NCI-H82 (cell line): ENCODE measurements around the gene LGR6.
"Not testable (repeated sequence)": the region's sequence is repeated elsewhere in the genome, so short reads cannot be mapped to it uniquely, and the experiment has no call there.

ENCODE experiments used
- DNase-seq: peaks from one replicate; lab custom pipeline; 2025; lab: John Stamatoyannopoulos, UW

The LGR6 gene, protein sequence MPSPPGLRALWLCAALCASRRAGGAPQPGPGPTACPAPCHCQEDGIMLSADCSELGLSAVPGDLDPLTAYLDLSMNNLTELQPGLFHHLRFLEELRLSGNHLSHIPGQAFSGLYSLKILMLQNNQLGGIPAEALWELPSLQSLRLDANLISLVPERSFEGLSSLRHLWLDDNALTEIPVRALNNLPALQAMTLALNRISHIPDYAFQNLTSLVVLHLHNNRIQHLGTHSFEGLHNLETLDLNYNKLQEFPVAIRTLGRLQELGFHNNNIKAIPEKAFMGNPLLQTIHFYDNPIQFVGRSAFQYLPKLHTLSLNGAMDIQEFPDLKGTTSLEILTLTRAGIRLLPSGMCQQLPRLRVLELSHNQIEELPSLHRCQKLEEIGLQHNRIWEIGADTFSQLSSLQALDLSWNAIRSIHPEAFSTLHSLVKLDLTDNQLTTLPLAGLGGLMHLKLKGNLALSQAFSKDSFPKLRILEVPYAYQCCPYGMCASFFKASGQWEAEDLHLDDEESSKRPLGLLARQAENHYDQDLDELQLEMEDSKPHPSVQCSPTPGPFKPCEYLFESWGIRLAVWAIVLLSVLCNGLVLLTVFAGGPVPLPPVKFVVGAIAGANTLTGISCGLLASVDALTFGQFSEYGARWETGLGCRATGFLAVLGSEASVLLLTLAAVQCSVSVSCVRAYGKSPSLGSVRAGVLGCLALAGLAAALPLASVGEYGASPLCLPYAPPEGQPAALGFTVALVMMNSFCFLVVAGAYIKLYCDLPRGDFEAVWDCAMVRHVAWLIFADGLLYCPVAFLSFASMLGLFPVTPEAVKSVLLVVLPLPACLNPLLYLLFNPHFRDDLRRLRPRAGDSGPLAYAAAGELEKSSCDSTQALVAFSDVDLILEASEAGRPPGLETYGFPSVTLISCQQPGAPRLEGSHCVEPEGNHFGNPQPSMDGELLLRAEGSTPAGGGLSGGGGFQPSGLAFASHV

DNA sequence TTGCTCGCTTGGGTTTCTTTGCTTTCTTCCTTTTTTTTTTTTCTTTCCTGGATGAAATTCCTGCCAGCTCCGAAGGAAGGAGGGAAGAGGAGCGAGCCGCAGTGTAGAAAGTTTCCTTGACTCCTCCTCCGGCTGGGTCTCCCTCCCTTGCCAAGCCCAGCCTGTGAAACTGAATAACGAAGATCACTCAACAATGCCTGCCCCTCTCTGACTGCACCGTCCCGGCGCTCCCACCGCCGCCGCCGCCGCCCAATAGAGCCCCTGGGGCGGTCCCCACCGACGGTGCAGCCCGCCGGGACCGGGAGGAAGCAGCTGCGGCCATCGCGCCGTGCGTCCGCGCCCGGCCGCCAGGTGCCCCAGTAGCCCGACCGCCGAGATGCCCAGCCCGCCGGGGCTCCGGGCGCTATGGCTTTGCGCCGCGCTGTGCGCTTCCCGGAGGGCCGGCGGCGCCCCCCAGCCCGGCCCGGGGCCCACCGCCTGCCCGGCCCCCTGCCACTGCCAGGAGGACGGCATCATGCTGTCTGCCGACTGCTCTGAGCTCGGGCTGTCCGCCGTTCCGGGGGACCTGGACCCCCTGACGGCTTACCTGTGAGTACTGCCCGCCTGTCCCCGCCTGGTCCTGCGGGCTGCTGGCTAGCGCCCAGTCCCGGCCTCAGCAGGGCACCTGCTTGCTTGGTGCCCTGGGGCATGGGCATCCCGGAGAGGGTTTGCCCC lies at the start of gene LGR6:
TSS of gene LGR6 (plus strand) at position 186 of the 714 bp plus-strand sequence. CDS start at position 377, 191 bp downstream.
- no peak for DNase-seq

DNA sequence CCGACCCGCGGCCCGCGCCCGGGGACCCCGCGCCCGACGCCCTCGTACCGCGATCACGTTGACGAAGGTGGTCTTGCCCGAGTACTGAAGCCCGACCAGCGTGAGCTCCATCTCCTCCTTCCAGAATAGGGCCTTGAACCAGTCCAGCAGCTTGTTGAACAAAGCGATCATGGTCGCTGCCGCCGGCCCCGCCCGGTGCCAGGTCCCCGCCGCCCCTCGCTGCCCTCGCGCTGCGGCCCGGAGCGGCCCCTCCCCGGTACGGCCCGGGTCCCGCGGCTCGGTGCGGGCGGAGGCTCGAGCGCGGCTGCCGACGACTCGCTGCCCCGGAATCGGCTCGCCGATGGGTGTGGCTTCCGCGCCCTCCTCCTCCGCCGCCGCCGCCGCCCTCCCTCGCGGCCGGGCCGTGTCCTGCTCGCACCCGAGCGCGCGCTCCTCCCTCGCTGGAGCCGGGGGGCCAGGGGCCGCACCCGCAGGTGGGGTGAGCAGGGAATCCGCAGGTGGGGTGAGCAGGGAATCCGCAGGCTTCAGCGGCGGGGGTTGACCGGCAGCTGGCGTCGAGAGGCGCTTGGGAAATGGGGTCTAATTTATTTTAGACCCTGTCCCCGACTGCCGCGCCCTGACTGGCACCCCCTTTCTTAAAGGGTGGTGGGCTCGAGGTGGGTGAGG lies 49.1 kb upstream of the LGR6 start, which contains the start of gene ARL8A:
TSS of gene ARL8A (minus strand) at position 336 of the 666 bp plus-strand sequence. CDS start at position 171, 165 bp downstream.
- peak; percentile 77 for DNase-seq

DNA sequence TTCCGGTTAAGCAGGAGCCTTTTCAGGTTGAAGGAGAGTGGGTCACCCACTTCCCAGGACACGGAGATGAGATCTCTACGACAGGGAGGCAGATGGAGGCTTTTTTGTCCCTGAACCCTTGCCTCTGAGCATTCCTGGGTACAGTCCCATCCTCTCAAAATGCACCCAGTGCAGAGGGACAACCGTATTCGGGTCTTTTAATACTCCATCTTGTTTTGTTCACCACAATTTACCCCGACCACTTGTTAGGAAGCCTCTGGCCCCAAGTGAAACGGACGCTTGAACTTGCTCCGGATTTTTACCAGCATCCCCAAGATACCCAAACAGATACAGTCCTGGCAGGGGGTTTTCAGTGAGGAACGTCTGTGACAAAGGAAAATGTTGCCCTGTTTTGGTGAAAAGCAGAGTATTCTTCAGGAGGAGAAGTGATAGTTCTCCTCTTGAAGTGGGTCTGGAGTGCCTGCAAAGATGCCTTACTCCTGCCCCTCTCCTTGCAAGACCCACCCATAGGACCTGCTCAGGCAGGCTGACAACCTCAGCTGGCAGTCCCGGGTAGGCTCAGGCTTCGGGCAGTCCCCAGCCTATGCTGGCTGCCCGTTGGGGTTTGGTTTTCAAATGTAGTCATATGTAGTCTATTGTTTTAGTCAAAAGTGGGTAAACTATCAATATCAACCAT lies 48.4 kb upstream of the LGR6 start:
- no peak for DNase-seq

DNA sequence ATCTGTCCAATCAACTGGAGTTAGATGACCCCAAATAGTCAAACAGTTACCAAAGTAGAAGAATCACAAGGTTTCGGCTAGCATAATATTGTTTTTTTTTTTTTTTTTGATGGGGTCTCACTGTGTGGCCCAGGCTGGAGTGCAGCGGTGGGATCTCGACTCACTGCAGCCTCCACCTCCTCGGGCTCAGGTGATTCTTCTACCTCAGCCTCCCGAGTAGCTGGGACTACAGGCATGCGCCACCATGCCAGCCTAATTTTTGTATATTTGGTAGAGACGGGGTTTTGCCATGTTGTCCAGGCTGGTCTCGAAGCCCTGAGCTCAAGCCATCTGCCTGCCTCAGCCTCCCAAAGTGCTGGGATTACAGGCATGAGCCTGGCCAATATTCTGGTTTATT lies 47.9 kb upstream of the LGR6 start:
- not testable (repeated sequence) for DNase-seq

DNA sequence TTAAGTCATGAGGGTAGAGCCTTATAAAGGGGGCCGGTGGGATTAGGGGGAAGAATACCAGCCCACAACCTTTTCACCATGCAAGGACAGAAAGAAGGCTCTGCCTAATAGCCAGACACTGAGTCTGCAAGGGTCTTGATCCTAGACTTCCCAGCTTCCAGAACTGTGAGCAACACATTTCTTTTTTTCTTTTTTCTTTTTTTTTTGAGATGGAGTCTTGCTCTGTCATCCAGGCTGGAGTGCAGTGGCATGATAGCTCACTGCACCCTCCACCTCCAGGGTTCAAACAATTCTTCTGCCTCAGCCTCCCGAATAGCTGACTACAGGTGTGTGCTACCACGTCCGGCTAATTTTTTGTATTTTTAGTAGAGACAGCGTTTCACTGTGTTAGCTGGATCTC lies 47.3 kb upstream of the LGR6 start:
- peak; percentile 37 for DNase-seq

DNA sequence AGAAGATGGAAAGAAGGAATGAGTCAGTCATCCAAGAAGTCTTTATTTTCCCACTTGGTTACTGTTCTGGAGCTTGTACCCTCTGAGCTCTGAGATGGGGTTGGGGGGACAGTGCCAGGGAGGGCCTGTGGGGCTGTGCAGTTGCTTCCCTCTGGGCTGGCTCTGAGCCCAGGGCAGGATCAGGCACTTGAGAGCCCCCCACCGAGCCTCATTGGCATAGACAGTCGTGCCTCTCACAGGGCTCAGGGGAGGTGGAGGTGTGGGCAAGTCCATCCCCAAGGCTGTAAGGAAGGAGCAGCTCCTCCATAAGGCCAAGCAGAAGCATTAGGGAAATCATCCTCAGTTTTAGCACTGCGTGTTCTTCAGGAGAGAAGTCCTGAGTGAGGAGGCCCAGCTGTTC lies 46.6 kb upstream of the LGR6 start:
- no peak for DNase-seq

DNA sequence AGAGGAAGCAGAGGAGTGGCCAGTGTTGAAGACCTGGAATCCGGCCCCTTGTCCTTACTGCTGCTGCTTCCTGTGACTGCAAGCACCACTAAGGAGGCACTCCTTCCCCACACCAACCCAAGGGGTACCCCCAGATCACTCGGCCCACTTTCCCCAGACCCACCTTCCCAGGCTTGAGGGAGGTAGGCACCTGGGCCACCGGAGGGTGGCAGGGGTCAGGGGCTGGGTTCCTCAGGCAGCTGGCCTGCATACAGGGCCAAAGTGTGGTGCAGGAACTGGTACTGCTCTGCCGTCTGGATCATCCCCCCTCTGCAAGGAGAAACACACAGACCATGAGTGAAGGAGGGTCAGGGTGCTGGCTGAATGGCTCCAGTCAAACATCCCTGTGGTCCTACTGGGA lies 45.2 kb upstream of the LGR6 start:
- no peak for DNase-seq

DNA sequence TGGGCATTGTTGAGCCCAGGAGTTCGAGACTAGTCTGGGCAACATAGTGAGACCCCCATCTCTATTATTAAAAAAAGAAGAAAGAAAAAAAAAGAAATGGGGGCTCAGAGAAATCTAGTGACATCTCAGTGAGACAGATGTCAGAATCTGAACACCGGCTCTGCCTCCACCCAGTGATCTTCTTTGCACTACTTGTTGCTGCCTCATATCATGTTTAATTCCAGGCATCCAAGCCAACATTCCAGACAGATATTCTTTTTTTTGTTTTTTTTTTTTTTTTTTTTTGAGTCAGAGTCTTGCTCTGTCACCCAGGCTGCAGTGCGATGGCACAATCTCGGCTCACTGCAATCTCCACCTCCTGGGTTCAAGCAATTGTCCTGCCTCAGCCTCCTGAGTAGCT lies 44.0 kb upstream of the LGR6 start:
- DNase-seq, result no peak

DNA sequence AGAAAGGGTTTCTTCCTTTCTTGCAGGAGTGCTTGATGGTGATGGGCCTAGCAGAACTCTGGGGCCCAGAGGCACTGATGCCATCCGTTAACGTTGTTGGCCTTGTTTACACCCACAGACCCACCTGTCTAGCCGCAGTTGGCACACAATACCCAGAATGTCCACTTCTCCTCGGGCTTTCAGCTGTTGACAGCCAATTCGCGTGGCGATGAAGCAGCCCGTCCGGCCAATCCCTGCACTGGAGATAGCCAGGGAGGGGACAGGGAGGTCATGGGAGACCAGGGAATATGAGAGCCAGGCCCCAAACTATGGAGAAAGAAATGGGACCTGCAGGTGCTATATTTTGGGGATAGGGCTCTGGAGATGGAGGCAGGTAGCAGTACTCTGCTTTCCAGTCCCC lies 43.4 kb upstream of the LGR6 start:
- no peak for DNase-seq

DNA sequence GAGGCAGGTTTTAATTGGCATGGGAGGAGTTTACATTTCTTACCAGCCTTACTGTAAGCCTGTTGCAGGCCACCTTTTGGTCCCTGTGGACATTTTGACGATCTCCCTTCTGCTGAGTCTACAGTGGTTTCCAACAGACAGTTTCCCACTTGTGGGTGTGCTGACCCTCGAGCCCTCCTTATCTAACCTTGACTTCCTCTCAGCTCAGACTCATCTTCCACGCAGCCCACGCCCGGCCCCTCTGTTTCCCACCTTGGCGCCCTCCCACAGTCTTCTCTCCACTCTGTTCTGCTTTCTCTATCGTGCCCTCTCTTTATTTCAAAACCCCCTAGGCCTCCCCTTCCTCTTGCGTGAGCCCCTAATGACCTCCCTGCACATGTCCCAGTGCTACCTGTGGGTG lies 43.0 kb upstream of the LGR6 start:
- DNase-seq, result no peak

DNA sequence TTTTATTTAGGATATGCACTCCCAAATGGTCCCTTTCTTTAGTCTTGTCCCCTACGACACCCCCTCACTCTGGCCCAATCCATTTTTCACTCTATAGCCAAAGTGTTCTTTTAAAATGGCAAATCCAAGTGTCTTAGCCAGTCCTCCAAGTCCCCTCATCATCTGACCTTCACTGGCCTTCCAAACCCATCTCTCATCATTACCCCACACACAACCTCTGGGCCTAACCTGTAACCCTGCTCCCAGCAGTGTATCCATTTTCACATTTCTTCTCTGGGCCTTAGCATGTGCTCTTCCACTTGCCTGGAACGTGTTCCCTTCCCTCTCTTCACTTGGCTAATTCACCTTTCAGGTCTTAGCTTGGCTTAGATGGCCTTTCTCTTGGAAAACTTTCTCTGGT lies 42.6 kb upstream of the LGR6 start:
- no peak for DNase-seq

DNA sequence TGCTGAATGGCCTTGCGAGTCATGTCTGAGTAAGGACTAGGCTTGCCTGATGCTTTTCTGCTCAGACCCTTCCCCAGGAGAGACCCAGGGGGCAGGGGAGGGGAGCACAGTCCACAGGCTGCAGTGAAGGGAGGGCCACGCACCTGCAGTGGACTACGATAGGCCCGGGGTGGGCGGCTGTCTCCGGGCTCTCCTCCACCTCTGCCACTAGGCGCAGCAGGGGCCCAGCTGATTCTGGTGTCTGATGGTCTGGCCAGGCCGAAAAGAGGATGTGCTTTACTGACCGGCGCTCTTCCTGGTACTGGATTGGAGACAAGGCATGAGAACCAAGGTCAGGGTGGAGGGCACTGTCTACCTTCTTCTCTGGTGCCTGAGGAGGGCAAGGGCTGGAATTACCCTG lies 41.2 kb upstream of the LGR6 start:
- no peak for DNase-seq

DNA sequence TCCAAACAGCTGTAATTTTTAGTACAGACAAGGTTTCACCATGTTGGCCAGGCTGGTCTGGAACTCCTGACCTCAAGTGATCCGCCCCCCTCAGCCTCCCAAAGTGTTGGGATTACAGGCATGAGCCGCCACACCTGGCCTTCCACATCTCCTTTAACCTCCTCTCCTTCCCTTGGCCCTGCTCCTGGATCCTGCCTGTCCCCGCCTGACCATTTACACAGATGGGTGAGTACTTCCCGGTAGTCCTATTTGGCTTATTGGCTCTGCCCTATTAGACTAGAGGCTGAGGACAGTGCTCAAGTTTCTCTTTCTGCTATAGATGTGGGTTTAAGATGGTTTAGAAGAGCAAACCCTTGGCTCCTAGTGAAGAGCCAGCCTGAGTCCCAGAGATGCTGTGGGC lies 40.3 kb upstream of the LGR6 start:
- peak; percentile 36 for DNase-seq

DNA sequence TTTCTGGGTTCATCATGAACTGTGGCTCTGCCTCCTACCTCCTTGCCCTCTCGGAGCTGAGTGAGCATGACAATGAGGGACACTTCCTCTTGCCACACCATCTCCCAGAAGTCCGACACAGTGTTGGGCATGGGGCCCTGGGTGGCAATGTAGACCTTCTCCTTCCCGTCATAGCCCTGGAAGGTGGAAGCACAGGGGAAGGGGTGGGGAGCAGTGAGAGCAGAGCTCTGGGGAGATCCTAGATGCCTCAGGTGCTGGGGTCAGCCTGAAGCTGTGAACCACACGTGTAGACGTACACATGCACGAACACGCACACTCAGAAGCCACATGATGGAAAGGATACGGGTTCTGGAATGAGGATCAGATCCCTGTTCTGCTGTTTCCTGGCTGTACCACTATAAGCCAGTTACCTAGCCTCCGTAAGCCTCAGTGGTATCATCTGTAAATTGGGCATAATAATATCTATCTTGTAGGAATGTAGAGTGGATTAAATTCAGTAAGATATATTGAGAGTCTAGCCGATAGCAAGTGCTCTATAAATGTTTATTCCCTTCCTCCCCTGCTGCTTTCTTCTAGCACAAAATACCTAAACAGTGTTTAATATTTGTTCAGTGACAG lies 39.3 kb upstream of the LGR6 start:
- no peak for DNase-seq

DNA sequence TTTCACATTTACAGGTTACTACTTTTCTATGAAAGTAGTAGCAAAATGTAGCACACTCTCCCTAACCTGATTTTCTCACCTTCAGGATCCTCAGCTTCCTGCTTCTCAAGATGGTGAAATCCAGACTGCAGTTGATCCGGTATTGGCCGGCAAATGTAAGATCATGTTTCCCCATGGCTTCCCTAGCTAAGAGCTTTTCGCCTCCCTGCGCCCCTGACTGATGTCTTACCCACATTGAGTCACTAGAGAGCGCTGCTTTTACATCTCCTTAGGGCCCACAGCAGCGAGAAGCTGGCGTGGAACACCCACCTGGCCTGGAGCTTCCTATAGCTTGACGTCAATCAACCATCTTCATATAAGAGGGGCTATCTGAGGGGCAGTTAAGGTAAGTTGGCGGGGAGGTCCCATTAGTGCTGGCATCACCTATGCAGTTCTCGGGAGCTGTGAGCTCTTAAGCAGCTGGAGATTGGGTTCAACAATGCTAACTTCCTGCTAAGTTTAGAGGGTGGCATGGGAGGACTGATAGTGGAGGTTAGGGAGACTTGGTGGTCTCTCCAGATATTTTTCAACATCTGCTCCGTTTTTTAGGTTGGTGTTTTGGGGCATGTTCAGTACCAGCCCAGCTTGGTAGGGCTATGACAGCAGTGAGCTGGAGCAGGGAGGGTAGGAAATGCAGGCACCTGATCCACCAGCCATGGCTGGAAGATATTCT lies 38.7 kb upstream of the LGR6 start:
- DNase-seq, result peak; percentile 90

DNA sequence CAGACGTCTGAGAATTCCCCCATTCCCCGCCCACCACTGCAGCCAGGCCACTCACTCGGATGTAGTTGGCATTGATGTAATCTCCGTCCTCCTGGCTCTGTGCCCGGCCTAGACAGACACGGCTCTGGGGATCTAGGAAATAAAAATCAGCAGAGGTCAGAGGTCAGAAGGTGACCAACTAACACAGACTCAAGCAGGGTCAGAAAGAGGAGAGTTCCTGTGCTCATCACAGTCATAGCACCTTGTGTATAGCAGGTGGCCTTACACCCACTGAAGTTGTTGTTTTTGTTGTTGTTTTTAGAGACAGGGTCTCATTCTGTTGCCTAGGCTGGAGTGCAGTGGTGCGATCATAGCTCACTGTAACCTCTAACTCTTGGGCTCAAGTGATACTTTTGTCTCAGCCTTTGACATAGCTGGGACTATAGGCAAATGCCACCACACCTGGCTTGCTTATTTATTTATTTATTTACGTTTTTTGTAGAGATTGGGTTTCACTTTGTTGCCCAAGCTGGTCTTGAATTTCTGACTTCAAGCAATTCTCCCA lies 38.0 kb upstream of the LGR6 start:
- DNase-seq, result no peak

DNA sequence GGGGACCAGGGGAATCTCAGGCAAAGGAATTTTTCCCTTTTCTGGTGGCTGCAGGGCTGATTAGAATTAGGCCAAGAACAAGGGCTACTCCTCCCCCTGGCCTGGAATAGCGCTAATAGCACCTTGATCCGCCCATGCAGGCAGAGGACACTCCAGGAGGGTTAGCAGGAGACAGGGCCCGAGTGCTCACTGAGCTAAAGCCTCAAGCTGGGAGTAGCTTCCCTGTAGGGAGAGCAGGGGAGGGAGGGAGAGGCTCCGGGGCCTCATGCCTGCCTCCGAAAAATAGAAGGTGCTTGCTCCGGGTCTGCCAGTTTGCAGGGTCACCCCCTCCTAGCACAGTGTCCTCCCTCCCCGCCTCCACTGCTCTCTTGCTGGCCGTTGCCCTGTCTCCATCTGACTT lies 37.0 kb upstream of the LGR6 start:
- no peak for DNase-seq

DNA sequence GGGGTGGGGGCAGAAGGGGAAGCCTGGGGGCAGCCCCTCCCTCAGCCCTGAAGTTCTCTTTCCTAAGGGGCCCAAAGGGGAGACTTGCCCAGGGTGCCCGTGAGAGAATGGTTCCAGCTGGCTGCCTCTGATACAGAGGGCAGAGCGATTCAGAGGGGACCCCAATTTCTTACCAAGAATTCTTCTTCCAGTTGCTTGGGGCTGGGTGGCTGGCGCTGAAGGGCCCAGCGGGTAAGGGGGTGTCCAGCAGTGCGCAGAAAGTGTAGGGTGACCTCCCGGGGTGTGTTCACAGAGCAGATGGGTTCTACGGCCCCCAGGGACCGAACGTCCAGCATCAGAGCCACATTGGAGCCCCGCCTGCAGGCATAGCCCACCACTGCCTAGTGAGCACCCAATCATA lies 35.7 kb upstream of the LGR6 start:
- DNase-seq, result no peak

DNA sequence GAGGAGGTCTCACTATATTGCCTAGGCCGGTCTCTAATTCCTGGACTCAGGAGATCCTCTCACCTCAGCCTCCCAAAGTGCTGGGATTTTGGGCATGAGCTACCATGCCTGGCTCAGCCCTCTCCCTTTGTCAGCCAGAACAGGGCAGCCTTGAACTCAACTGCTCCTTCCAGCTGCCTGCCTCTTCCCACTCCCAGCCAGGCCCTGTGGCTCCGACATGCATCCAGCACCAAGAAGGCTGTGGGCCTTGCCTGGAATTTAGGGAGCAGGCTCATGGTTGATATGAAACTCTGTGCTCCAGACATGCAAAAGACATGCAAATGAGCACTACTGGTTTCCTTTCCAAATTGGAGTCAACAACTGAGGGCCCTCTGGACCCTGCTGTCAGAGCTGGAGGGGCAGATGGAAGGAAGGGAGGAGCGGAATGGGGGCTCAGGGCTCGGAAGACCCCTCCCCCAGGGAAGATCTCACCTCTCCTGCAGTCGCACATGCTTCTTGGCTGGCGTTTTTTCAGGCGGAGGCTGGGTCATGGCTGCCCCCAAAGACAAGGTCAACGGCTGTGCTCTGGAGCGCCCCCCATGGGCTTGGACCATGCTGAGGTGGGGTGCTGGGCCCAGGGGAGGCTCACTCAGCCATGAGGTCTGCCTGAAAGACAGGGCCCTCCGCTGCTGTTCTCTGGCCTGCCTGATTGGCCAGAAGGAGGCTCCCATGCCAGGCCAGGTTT lies 34.6 kb upstream of the LGR6 start:
- DNase-seq, result no peak
